ENCODE measurements around the gene TTC33. TPM values are rescaled to one million over a fixed set of nuclear protein-coding genes. Genes with fewer than 3 reads are reported as not detected.

TTC33 gene
- total and polyA plus RNA-seq, 4 donors = 5.3 to 30.5 (median 7.8) TPM

GRCh38 chr5:40540301-40540700 is 215.5 kb downstream of the TTC33 start:
- H3K4me1 ChIP-seq (ENCODE audit: control insufficient read depth in 5 of 5, insufficient read depth in 5 of 5, low read length in 5 of 5) = no peaks in the 10 kb centered on the region
- TF ChIP-seq CTCF (IDR thresholded peaks at IDR 0.05; ENCODE audit: control extremely low read depth, extremely low read depth) = no peak
- H3K9me3 ChIP-seq (ENCODE audit: control insufficient read depth in 4 of 4, insufficient read depth in 3 of 4, low read length in 3 of 4) = peaks cover 0 to 4% (median 0%) of the 10 kb centered on the region in 4 donors
- no peak overlapping the region for H3K9ac ChIP-seq (ENCODE audit: insufficient read depth in 1 of 2, low read length in 2 of 2)
- no peak overlapping the region for H3K27ac ChIP-seq (ENCODE audit: low read depth in 1 of 2, low read length in 1 of 2)
- no peak for DNase-seq
- ATAC-seq (ENCODE audit: insufficient read depth, low FRiP score) = no peak
- H3K36me3 ChIP-seq (ENCODE audit: control insufficient read depth in 4 of 4, insufficient read depth in 4 of 4, low read length in 4 of 4) = no peaks in the 10 kb centered on the region
- H3K27me3 ChIP-seq (ENCODE audit: control insufficient read depth in 3 of 3, insufficient read depth in 3 of 3, low read length in 2 of 3) = no peaks in the 10 kb centered on the region
- no peak overlapping the region for H3K4me3 ChIP-seq

- ATAC-seq (ENCODE audit: insufficient read depth, low FRiP score) = no peak
- WGBS, 2 donors = 70 to 87% methylated on average over 1 of the region's 1 CpG
- no peak for DNase-seq
Measured at GRCh38 chr5:40524677-40525076, 231.1 kb downstream of the TTC33 start.

DNA sequence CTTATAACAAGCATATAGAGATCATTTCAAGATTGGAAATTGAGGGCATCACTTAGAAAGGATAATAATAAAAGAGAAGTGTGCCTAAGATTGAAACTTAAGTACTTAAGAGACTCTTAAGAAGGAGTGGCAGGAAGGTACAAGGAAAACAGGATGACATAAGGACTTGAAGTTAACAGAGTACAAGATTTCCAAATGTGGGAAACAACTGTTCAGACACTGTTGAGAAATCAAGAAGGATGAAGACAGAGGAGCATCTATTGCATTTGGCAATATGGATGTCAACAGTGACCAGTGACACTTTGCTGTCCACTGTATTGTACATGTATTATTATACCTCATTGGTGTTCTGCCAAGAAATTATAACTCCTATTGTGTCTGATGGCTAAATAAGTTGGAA is 233.8 kb downstream of the TTC33 start:
- Histone ChIP-seq H3K36me3 (ENCODE audit: control insufficient read depth in 4 of 4, insufficient read depth in 4 of 4, low read length in 4 of 4) (no peaks in the 10 kb centered on the region), H3K9ac (ENCODE audit: insufficient read depth in 1 of 2, low read length in 2 of 2) (no peak overlapping the region), H3K4me3 (no peak overlapping the region), H3K27me3 (ENCODE audit: control insufficient read depth in 3 of 3, insufficient read depth in 3 of 3, low read length in 2 of 3) (no peaks in the 10 kb centered on the region), H3K9me3 (ENCODE audit: control insufficient read depth in 4 of 4, insufficient read depth in 3 of 4, low read length in 3 of 4) (no peaks in the 10 kb centered on the region), H3K4me1 (ENCODE audit: control insufficient read depth in 5 of 5, insufficient read depth in 5 of 5, low read length in 5 of 5) (peaks cover 0 to 5% (median 0%) of the 10 kb centered on the region in 5 donors), H3K27ac (ENCODE audit: low read depth in 1 of 2, low read length in 1 of 2) (no peak overlapping the region)
- DNase-seq (peak in 1 of 3 donors; percentile 8), ATAC-seq (ENCODE audit: insufficient read depth, low FRiP score) (peak; percentile 69)
- no peak for TF ChIP-seq CTCF (IDR thresholded peaks at IDR 0.05; ENCODE audit: control extremely low read depth, extremely low read depth)

More at GRCh38 chr5:40524677-40525076, 231.1 kb downstream of the TTC33 start:
- Histone ChIP-seq H3K27ac (ENCODE audit: low read depth in 1 of 2, low read length in 1 of 2) (no peak overlapping the region), H3K36me3 (ENCODE audit: control insufficient read depth in 4 of 4, insufficient read depth in 4 of 4, low read length in 4 of 4) (no peaks in the 10 kb centered on the region), H3K4me3 (no peak overlapping the region), H3K9ac (ENCODE audit: insufficient read depth in 1 of 2, low read length in 2 of 2) (no peak overlapping the region), H3K9me3 (ENCODE audit: control insufficient read depth in 4 of 4, insufficient read depth in 3 of 4, low read length in 3 of 4) (no peaks in the 10 kb centered on the region), H3K4me1 (ENCODE audit: control insufficient read depth in 5 of 5, insufficient read depth in 5 of 5, low read length in 5 of 5) (peaks cover 0 to 5% (median 0%) of the 10 kb centered on the region in 5 donors), H3K27me3 (ENCODE audit: control insufficient read depth in 3 of 3, insufficient read depth in 3 of 3, low read length in 2 of 3) (no peaks in the 10 kb centered on the region)
- no peak for TF ChIP-seq CTCF (IDR thresholded peaks at IDR 0.05; ENCODE audit: control extremely low read depth, extremely low read depth)

DNA sequence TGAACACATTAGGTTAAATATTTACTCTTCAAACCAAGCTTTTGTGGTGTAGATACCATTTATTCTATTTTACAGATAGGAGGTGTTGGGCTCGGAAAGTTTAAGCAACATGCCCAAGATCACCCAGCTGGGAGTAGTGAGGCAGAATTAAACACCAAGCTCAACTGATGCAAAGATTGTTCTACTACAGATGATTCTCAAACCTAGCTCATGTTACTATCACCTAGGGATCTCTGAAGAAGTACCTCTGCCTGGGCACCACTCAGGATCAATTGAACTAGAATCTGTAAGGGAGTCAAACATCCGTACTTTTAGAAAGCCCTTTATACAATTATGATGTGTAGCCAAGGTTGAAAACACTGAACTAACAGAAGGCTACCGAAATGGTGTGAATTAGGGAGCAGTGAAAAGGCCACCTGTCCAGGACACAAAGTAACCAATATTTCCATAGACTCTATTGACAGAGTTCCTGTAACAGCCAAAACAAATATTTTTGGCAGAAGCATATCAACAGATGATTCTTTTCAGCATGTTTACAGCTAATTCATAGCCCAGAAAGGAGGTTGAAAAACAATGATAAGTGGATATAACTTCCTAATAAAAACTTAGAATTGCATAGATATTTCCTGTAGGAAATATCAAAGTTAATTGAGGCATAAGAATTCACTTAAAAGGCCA is 234.5 kb downstream of the TTC33 start:
- no peak overlapping the region for H3K4me3 ChIP-seq
- 66 to 89% methylated on average over 3 of the region's 3 CpGs for WGBS, 2 donors
- DNase-seq (no peak), ATAC-seq (ENCODE audit: insufficient read depth, low FRiP score) (no peak)
- no peak overlapping the region for H3K27ac ChIP-seq (ENCODE audit: low read depth in 1 of 2, low read length in 1 of 2)
- no peaks in the 10 kb centered on the region for H3K36me3 ChIP-seq (ENCODE audit: control insufficient read depth in 4 of 4, insufficient read depth in 4 of 4, low read length in 4 of 4)
- no peaks in the 10 kb centered on the region for H3K27me3 ChIP-seq (ENCODE audit: control insufficient read depth in 3 of 3, insufficient read depth in 3 of 3, low read length in 2 of 3)
- H3K4me1 ChIP-seq (ENCODE audit: control insufficient read depth in 5 of 5, insufficient read depth in 5 of 5, low read length in 5 of 5) = peaks cover 0 to 5% (median 0%) of the 10 kb centered on the region in 5 donors
- no peak for TF ChIP-seq CTCF (IDR thresholded peaks at IDR 0.05; ENCODE audit: control extremely low read depth, extremely low read depth)
- no peaks in the 10 kb centered on the region for H3K9me3 ChIP-seq (ENCODE audit: control insufficient read depth in 4 of 4, insufficient read depth in 3 of 4, low read length in 3 of 4)
- no peak overlapping the region for H3K9ac ChIP-seq (ENCODE audit: insufficient read depth in 1 of 2, low read length in 2 of 2)
